Measurements from ENCODE around the gene UVRAG. TPM values are rescaled to one million over a fixed set of nuclear protein-coding genes. Genes with fewer than 3 reads are reported as not detected.
"Not testable (repeated sequence)": the region's sequence is repeated elsewhere in the genome, so short reads cannot be mapped to it uniquely, and the experiment has no call there.

UVRAG gene
- polyA plus RNA-seq, 2 donors = 3.1 to 3.8 TPM

DNA sequence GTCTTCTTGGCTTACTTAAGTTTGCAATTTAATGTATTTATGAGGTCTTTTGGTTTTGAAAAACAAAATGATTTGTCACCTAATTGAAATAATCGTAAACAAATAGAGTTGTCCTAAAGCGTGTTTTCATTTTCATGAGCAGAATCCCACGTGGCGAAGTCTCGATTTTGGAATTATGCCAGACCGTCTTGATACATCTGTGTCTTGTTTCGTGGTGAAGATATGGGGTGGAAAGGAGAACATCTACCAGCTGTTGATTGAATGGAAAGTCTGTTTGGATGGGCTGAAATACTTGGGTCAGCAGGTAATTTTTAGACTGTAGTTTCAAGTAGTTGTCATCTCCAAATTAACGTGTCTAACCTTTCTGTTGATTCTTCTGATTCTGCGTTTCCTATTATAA, 64.7 kb downstream of the UVRAG start:
- Histone ChIP-seq H3K27me3 (ENCODE audit: control insufficient read depth in 1 of 2, insufficient read depth in 2 of 2, low read length in 2 of 2) (no peaks in the 10 kb centered on the region), H3K36me3 (ENCODE audit: control insufficient read depth in 2 of 2, insufficient read depth in 2 of 2, low read length in 1 of 2) (no peaks in the 10 kb centered on the region), H3K4me1 (ENCODE audit: control insufficient read depth in 2 of 2, insufficient read depth in 2 of 2, low read length in 1 of 2) (no peaks in the 10 kb centered on the region), H3K4me3 (ENCODE audit: low read depth in 1 of 2, low read length in 2 of 2) (no peak overlapping the region), H3K27ac (ENCODE audit: low read depth in 2 of 2, low read length in 1 of 2) (no peak overlapping the region), H3K9me3 (ENCODE audit: control insufficient read depth in 2 of 2, insufficient read depth in 1 of 2, low read depth in 1 of 2, low read length in 1 of 2) (no peaks in the 10 kb centered on the region)
- WGBS, 2 donors = 86 to 88% methylated on average over 9 of the region's 9 CpGs

GRCh38 chr11:75880343-75880742, 65.3 kb downstream of the UVRAG start:
- H3K27me3 ChIP-seq (ENCODE audit: control insufficient read depth in 1 of 2, insufficient read depth in 2 of 2, low read length in 2 of 2); H3K36me3 ChIP-seq (ENCODE audit: control insufficient read depth in 2 of 2, insufficient read depth in 2 of 2, low read length in 1 of 2); H3K4me3 ChIP-seq (ENCODE audit: low read depth in 1 of 2, low read length in 2 of 2); H3K9me3 ChIP-seq (ENCODE audit: control insufficient read depth in 2 of 2, insufficient read depth in 1 of 2, low read depth in 1 of 2, low read length in 1 of 2); H3K4me1 ChIP-seq (ENCODE audit: control insufficient read depth in 2 of 2, insufficient read depth in 2 of 2, low read length in 1 of 2); H3K27ac ChIP-seq (ENCODE audit: low read depth in 2 of 2, low read length in 1 of 2): not testable (repeated sequence)
- 90 to 97% methylated on average over 8 of the region's 8 CpGs for WGBS, 2 donors

- Histone ChIP-seq H3K36me3 (ENCODE audit: control insufficient read depth in 2 of 2, insufficient read depth in 2 of 2, low read length in 1 of 2) (no peaks in the 10 kb centered on the region), H3K27ac (ENCODE audit: low read depth in 2 of 2, low read length in 1 of 2) (no peak overlapping the region), H3K4me3 (ENCODE audit: low read depth in 1 of 2, low read length in 2 of 2) (no peak overlapping the region), H3K27me3 (ENCODE audit: control insufficient read depth in 1 of 2, insufficient read depth in 2 of 2, low read length in 2 of 2) (no peaks in the 10 kb centered on the region), H3K4me1 (ENCODE audit: control insufficient read depth in 2 of 2, insufficient read depth in 2 of 2, low read length in 1 of 2) (no peaks in the 10 kb centered on the region), H3K9me3 (ENCODE audit: control insufficient read depth in 2 of 2, insufficient read depth in 1 of 2, low read depth in 1 of 2, low read length in 1 of 2) (no peaks in the 10 kb centered on the region)
These were observed 69.3 kb downstream of the UVRAG start for GRCh38 chr11:75884321-75884720.

DNA sequence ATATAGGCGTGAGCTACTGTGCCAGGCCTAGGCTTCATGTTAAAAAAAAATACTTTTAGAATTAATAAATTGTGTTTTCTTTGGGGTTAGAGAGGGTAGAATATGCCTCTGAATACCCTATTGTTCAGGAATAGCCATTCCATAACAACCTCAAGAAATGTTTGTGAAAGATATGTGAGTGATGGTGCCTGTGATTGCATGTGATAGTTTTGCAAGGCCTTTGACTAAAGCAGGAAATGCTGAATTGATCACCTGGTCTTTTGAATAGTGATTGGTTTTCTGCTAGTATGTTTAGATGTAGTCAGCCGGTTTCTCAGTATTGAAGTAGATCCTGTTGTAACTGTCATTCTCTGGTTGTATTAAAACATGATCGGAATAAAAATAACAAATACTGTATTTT, 73.4 kb downstream of the UVRAG start:
- H3K9me3 ChIP-seq (ENCODE audit: control insufficient read depth in 2 of 2, insufficient read depth in 1 of 2, low read depth in 1 of 2, low read length in 1 of 2) = no peaks in the 10 kb centered on the region
- no peaks in the 10 kb centered on the region for H3K27me3 ChIP-seq (ENCODE audit: control insufficient read depth in 1 of 2, insufficient read depth in 2 of 2, low read length in 2 of 2)
- H3K4me1 ChIP-seq (ENCODE audit: control insufficient read depth in 2 of 2, insufficient read depth in 2 of 2, low read length in 1 of 2) = no peaks in the 10 kb centered on the region
- WGBS, 2 donors = 97 to 98% methylated on average over 3 of the region's 3 CpGs
- no peak overlapping the region for H3K27ac ChIP-seq (ENCODE audit: low read depth in 2 of 2, low read length in 1 of 2)
- H3K36me3 ChIP-seq (ENCODE audit: control insufficient read depth in 2 of 2, insufficient read depth in 2 of 2, low read length in 1 of 2) = peaks cover 0 to 2% of the 10 kb centered on the region in 2 donors
- no peak overlapping the region for H3K4me3 ChIP-seq (ENCODE audit: low read depth in 1 of 2, low read length in 2 of 2)

DNA sequence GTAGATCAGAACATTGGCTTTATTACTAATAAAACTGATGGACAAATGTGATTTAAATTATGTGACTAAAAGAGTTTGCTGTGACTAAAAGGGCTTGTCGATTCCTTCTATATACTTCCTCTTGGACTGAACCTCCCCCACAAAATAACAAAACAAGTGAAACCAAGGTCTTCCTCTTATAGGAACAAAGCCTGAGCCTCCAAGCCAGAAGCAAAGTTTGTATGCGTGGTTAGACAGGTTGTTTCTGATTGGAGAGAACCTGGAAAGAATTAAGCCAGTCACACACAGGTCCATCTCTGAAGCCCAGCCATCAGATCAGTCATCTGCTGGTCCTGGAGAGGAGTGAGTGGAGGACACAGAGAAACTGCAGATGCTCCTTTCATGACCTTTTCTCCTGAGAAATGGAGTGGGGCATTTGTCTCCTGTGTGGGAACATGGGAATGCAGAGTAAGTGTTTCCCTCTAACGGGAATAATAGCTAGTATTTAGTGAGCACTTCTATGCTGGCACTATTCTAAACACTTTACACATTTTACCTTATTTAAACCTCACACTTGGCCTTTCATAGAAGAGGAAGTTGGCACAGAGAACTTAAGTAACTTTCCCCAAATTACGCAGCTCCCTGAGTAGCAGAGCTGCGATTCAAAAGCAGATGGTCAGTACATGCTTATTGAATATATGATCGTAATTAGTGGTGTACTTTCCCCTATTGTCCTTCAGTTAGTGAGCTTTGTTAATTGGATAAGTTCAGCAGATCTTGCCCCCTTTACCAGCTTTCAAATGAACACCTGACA, 77.1 kb downstream of the UVRAG start:
- no peaks in the 10 kb centered on the region for H3K9me3 ChIP-seq (ENCODE audit: control insufficient read depth in 2 of 2, insufficient read depth in 1 of 2, low read depth in 1 of 2, low read length in 1 of 2)
- WGBS, 2 donors = 83 to 86% methylated on average over 6 of the region's 6 CpGs

GRCh38 chr11:75893251-75893650, 78.2 kb downstream of the UVRAG start:
- Histone ChIP-seq H3K27me3 (ENCODE audit: control insufficient read depth in 1 of 2, insufficient read depth in 2 of 2, low read length in 2 of 2) (no peaks in the 10 kb centered on the region), H3K36me3 (ENCODE audit: control insufficient read depth in 2 of 2, insufficient read depth in 2 of 2, low read length in 1 of 2) (peaks cover 0 to 2% of the 10 kb centered on the region in 2 donors), H3K4me3 (ENCODE audit: low read depth in 1 of 2, low read length in 2 of 2) (no peak overlapping the region), H3K9me3 (ENCODE audit: control insufficient read depth in 2 of 2, insufficient read depth in 1 of 2, low read depth in 1 of 2, low read length in 1 of 2) (no peaks in the 10 kb centered on the region), H3K4me1 (ENCODE audit: control insufficient read depth in 2 of 2, insufficient read depth in 2 of 2, low read length in 1 of 2) (no peaks in the 10 kb centered on the region), H3K27ac (ENCODE audit: low read depth in 2 of 2, low read length in 1 of 2) (no peak overlapping the region)
- 90 to 91% methylated on average over 4 of the region's 4 CpGs for WGBS, 2 donors

More for the DNA sequence above, 77.1 kb downstream of the UVRAG start:
- Histone ChIP-seq H3K4me1 (ENCODE audit: control insufficient read depth in 2 of 2, insufficient read depth in 2 of 2, low read length in 1 of 2) (no peaks in the 10 kb centered on the region), H3K4me3 (ENCODE audit: low read depth in 1 of 2, low read length in 2 of 2) (no peak overlapping the region), H3K36me3 (ENCODE audit: control insufficient read depth in 2 of 2, insufficient read depth in 2 of 2, low read length in 1 of 2) (peaks cover 0 to 2% of the 10 kb centered on the region in 2 donors), H3K27ac (ENCODE audit: low read depth in 2 of 2, low read length in 1 of 2) (no peak overlapping the region), H3K27me3 (ENCODE audit: control insufficient read depth in 1 of 2, insufficient read depth in 2 of 2, low read length in 2 of 2) (no peaks in the 10 kb centered on the region)

GRCh38 chr11:75894036-75894585, 79.1 kb downstream of the UVRAG start:
- WGBS, 2 donors = 67 to 71% methylated on average over 3 of the region's 3 CpGs
- Histone ChIP-seq H3K4me1 (ENCODE audit: control insufficient read depth in 2 of 2, insufficient read depth in 2 of 2, low read length in 1 of 2) (no peaks in the 10 kb centered on the region), H3K36me3 (ENCODE audit: control insufficient read depth in 2 of 2, insufficient read depth in 2 of 2, low read length in 1 of 2) (peaks cover 0 to 2% of the 10 kb centered on the region in 2 donors), H3K9me3 (ENCODE audit: control insufficient read depth in 2 of 2, insufficient read depth in 1 of 2, low read depth in 1 of 2, low read length in 1 of 2) (no peaks in the 10 kb centered on the region), H3K4me3 (ENCODE audit: low read depth in 1 of 2, low read length in 2 of 2) (no peak overlapping the region), H3K27me3 (ENCODE audit: control insufficient read depth in 1 of 2, insufficient read depth in 2 of 2, low read length in 2 of 2) (no peaks in the 10 kb centered on the region), H3K27ac (ENCODE audit: low read depth in 2 of 2, low read length in 1 of 2) (no peak overlapping the region)

- 35 to 36% methylated on average over 4 of the region's 4 CpGs for WGBS, 2 donors
- Histone ChIP-seq H3K4me1 (ENCODE audit: control insufficient read depth in 2 of 2, insufficient read depth in 2 of 2, low read length in 1 of 2) (no peaks in the 10 kb centered on the region), H3K27me3 (ENCODE audit: control insufficient read depth in 1 of 2, insufficient read depth in 2 of 2, low read length in 2 of 2) (no peaks in the 10 kb centered on the region), H3K4me3 (ENCODE audit: low read depth in 1 of 2, low read length in 2 of 2) (no peak overlapping the region), H3K27ac (ENCODE audit: low read depth in 2 of 2, low read length in 1 of 2) (no peak overlapping the region), H3K9me3 (ENCODE audit: control insufficient read depth in 2 of 2, insufficient read depth in 1 of 2, low read depth in 1 of 2, low read length in 1 of 2) (no peaks in the 10 kb centered on the region), H3K36me3 (ENCODE audit: control insufficient read depth in 2 of 2, insufficient read depth in 2 of 2, low read length in 1 of 2) (peaks cover 0 to 2% of the 10 kb centered on the region in 2 donors)
These were observed 81.9 kb downstream of the UVRAG start for GRCh38 chr11:75896843-75897419.

GRCh38 chr11:75898871-75899270, 83.9 kb downstream of the UVRAG start:
- Histone ChIP-seq H3K36me3 (ENCODE audit: control insufficient read depth in 2 of 2, insufficient read depth in 2 of 2, low read length in 1 of 2) (no peaks in the 10 kb centered on the region), H3K27me3 (ENCODE audit: control insufficient read depth in 1 of 2, insufficient read depth in 2 of 2, low read length in 2 of 2) (no peaks in the 10 kb centered on the region), H3K4me3 (ENCODE audit: low read depth in 1 of 2, low read length in 2 of 2) (no peak overlapping the region), H3K4me1 (ENCODE audit: control insufficient read depth in 2 of 2, insufficient read depth in 2 of 2, low read length in 1 of 2) (no peaks in the 10 kb centered on the region), H3K9me3 (ENCODE audit: control insufficient read depth in 2 of 2, insufficient read depth in 1 of 2, low read depth in 1 of 2, low read length in 1 of 2) (no peaks in the 10 kb centered on the region), H3K27ac (ENCODE audit: low read depth in 2 of 2, low read length in 1 of 2) (no peak overlapping the region)
- WGBS, 2 donors = 82 to 91% methylated on average over 2 of the region's 2 CpGs

DNA sequence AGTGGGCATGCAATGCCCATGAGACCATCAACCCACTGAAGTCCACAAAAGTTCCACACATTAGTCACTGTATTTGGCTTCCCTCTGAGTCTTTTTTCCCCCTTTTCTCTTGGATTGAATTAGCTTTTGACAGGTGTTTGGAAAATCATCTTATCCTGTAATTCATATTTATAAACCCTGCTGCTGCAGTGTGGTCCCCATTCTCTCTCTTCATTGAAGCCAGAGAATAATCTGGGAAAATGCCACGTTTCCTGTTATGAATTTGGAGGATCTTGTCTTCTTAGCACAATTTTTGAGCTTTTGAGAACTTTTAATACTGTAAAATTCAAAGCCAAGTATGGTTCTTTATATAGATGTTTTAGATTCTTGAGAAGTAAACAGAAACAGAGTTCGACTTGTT, 84.8 kb downstream of the UVRAG start:
- H3K27ac ChIP-seq (ENCODE audit: low read depth in 2 of 2, low read length in 1 of 2) = no peak overlapping the region
- no peaks in the 10 kb centered on the region for H3K9me3 ChIP-seq (ENCODE audit: control insufficient read depth in 2 of 2, insufficient read depth in 1 of 2, low read depth in 1 of 2, low read length in 1 of 2)
- H3K36me3 ChIP-seq (ENCODE audit: control insufficient read depth in 2 of 2, insufficient read depth in 2 of 2, low read length in 1 of 2) = no peaks in the 10 kb centered on the region
- H3K4me1 ChIP-seq (ENCODE audit: control insufficient read depth in 2 of 2, insufficient read depth in 2 of 2, low read length in 1 of 2) = no peaks in the 10 kb centered on the region
- WGBS, 2 donors = 64 to 65% methylated on average over 2 of the region's 2 CpGs
- no peak overlapping the region for H3K4me3 ChIP-seq (ENCODE audit: low read depth in 1 of 2, low read length in 2 of 2)
- no peaks in the 10 kb centered on the region for H3K27me3 ChIP-seq (ENCODE audit: control insufficient read depth in 1 of 2, insufficient read depth in 2 of 2, low read length in 2 of 2)
